Peyer's patch (tissue), 4 donors: ENCODE results near the gene C1orf50.

Experiments used
- POLR2A ChIP-seq, 2 donors: fragments of 450-650 bp; IDR thresholded peaks; one replicate each; pipeline ENCODE4 v1.5.1; 2017; ENCODE audit warnings: antibody characterized with exemption in 2 of 2, mild to moderate bottlenecking in 2 of 2, moderate library complexity in 2 of 2
- TF ChIP-seq, protein P1 (sequence below), 6 experiments: fragments of 450-650 bp in 4 of 6; fragments of 200-600 bp in 2 of 6; sonication (generic) in 1 of 6; IDR thresholded peaks; one replicate each; pipeline ENCODE4 v1.5.1; 2017 to 2019; ENCODE audit warnings: antibody characterized with exemption in 6 of 6, mild to moderate bottlenecking in 3 of 6, moderate library complexity in 1 of 6

GRCh38 chr1:42731585-42731984, 35.5 kb upstream of the C1orf50 start:
- TF ChIP-seq, protein P1, sequence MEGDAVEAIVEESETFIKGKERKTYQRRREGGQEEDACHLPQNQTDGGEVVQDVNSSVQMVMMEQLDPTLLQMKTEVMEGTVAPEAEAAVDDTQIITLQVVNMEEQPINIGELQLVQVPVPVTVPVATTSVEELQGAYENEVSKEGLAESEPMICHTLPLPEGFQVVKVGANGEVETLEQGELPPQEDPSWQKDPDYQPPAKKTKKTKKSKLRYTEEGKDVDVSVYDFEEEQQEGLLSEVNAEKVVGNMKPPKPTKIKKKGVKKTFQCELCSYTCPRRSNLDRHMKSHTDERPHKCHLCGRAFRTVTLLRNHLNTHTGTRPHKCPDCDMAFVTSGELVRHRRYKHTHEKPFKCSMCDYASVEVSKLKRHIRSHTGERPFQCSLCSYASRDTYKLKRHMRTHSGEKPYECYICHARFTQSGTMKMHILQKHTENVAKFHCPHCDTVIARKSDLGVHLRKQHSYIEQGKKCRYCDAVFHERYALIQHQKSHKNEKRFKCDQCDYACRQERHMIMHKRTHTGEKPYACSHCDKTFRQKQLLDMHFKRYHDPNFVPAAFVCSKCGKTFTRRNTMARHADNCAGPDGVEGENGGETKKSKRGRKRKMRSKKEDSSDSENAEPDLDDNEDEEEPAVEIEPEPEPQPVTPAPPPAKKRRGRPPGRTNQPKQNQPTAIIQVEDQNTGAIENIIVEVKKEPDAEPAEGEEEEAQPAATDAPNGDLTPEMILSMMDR (IDR thresholded peaks at IDR 0.05): no peak
- no peak for TF ChIP-seq POLR2A (IDR thresholded peaks at IDR 0.05)
